HepG2 (cell line): ENCODE data around the gene HECTD3. TPM values are rescaled to one million over a fixed set of nuclear protein-coding genes. Genes with fewer than 3 reads are reported as not detected.

Experiments
- DNMT3B ChIP-seq: conservative IDR thresholded peaks from 2 replicates; pipeline ENCODE4 v1.6.1; 2016; ENCODE audit warnings: missing biosample characterization, control low read depth
- ELF4 ChIP-seq: sonication (generic); formaldehyde crosslinking; IDR thresholded peaks from 2 replicates; pipeline ENCODE4 v1.5.0; 2020; ENCODE audit warnings: missing genetic modification reagents, mild to moderate bottlenecking, moderate library complexity, borderline replicate concordance
- HMGXB4 ChIP-seq, 2 experiments: sonication (generic) in 1 of 2; formaldehyde crosslinking in 1 of 2; IDR thresholded peaks; 2 replicates each; pipeline versions ENCODE4 v1.4.0 to v1.6.1; 2018 to 2020; ENCODE audit warnings: missing genetic modification reagents in 2 of 2, borderline replicate concordance in 1 of 2, low read depth in 1 of 2, mild to moderate bottlenecking in 1 of 2, missing biosample characterization in 1 of 2
- HOXD1 ChIP-seq: sonication (generic); formaldehyde crosslinking; IDR thresholded peaks from 2 replicates; pipeline ENCODE4 v1.5.0; 2020; ENCODE audit warnings: missing genetic modification reagents
- KLF9 ChIP-seq: IDR thresholded peaks from 2 replicates; pipeline ENCODE4 v1.6.1; 2016; ENCODE audit warnings: low read depth
- LCORL ChIP-seq, 2 experiments: fragments of 450-650 bp in 1 of 2; sonication (generic) in 1 of 2; formaldehyde crosslinking in 1 of 2; IDR thresholded peaks; 2 replicates each; pipeline versions ENCODE4 v1.5.0 to v1.6.1; 2017 to 2020; ENCODE audit warnings: antibody characterized with exemption in 1 of 2, missing genetic modification reagents in 1 of 2
- MBNL3 ChIP-seq: fragments of 250-450 bp; sonication (Bioruptor Pico); conservative IDR thresholded peaks from 2 replicates; pipeline ENCODE4 v1.8.0; 2022; ENCODE audit warnings: mild to moderate bottlenecking, inconsistent platforms
- SIX1 ChIP-seq: sonication (generic); formaldehyde crosslinking; IDR thresholded peaks from 2 replicates; pipeline ENCODE4 v1.4.0; 2020; ENCODE audit warnings: missing genetic modification reagents, borderline replicate concordance
- SRSF1 ChIP-seq: fragments of 200-400 bp; formaldehyde crosslinking; optimal IDR thresholded peaks from 2 replicates; pipeline ENCODE3; 2017; ENCODE audit warnings: mild to moderate bottlenecking, low read depth, low read length, moderate library complexity
- TEAD2 ChIP-seq: sonication (generic); formaldehyde crosslinking; IDR thresholded peaks from 2 replicates; pipeline ENCODE4 v1.9.0; 2021; ENCODE audit warnings: missing genetic modification reagents
- U2AF2 ChIP-seq: fragments of 200-400 bp; formaldehyde crosslinking; IDR thresholded peaks from 2 replicates; pipeline ENCODE4 v1.6.1; 2017; ENCODE audit warnings: low read depth, mild to moderate bottlenecking, low read length
- YEATS4 ChIP-seq: sonication (generic); formaldehyde crosslinking; IDR thresholded peaks from 2 replicates; pipeline ENCODE4 v1.4.0; 2020; ENCODE audit warnings: missing genetic modification reagents, borderline replicate concordance
- ZBTB7A ChIP-seq: sonication (generic); formaldehyde crosslinking; IDR thresholded peaks from 2 replicates; pipeline ENCODE4 v1.8.0; 2022; ENCODE audit warnings: mild to moderate bottlenecking, missing genetic modification reagents
- ZNF296 ChIP-seq: sonication (generic); formaldehyde crosslinking; conservative IDR thresholded peaks from 2 replicates; pipeline ENCODE4 v1.5.0; 2020; ENCODE audit warnings: mild to moderate bottlenecking, missing genetic modification reagents
- ZNF34 ChIP-seq: sonication (generic); formaldehyde crosslinking; IDR thresholded peaks from 2 replicates; pipeline ENCODE4 v1.4.0; 2020; ENCODE audit warnings: mild to moderate bottlenecking, missing genetic modification reagents, borderline replicate concordance
- ZNF552 ChIP-seq: sonication (generic); formaldehyde crosslinking; IDR thresholded peaks from 2 replicates; pipeline ENCODE4 v1.9.0; 2022; ENCODE audit warnings: missing genetic modification reagents, mild to moderate bottlenecking, borderline replicate concordance
- ZNF619 ChIP-seq: sonication (generic); formaldehyde crosslinking; IDR thresholded peaks from 2 replicates; pipeline ENCODE4 v1.4.0; 2020; ENCODE audit warnings: mild to moderate bottlenecking, missing genetic modification reagents
- ZNF773 ChIP-seq: sonication (generic); formaldehyde crosslinking; IDR thresholded peaks from 2 replicates; pipeline ENCODE4 v1.4.0; 2020; ENCODE audit warnings: missing genetic modification reagents, borderline replicate concordance
- ZNF792 ChIP-seq: IDR thresholded peaks from 2 replicates; pipeline ENCODE4 v1.6.1; 2016
- ZSCAN21 ChIP-seq: sonication (generic); formaldehyde crosslinking; IDR thresholded peaks from 2 replicates; pipeline ENCODE4 v1.8.0; 2022; ENCODE audit warnings: mild to moderate bottlenecking, missing genetic modification reagents, moderate library complexity, borderline replicate concordance
- ZSCAN31 ChIP-seq: sonication (generic); formaldehyde crosslinking; IDR thresholded peaks from 2 replicates; pipeline ENCODE4 v1.5.0; 2020; ENCODE audit warnings: low read depth, mild to moderate bottlenecking, missing genetic modification reagents
- polyA plus RNA-seq, 8 experiments: library from polyadenylated mRNA; depleted of rRNA in 3 of 8; stranded (reverse) in 7 of 8; unstranded in 1 of 8; fragments of >200 nt; fragmentation: Illumina TruSeq in 4 of 8; extraction: Trizol in 4 of 8; gene quantifications; 2 replicates each; pipeline versions ENCODE4 v1.2.1 to v1.2.3, GENCODE V29; 2011 to 2016; ENCODE audit warnings: low read depth in 4 of 8, missing spikeins in 1 of 8, mixed read lengths in 1 of 8; ENCODE audit not compliant: insufficient read depth in 1 of 8
- total RNA-seq, 5 experiments: library from RNA; depleted of rRNA; stranded (reverse); fragments of >200 nt; fragmentation: Illumina TruSeq; extraction: Trizol; gene quantifications; 2 replicates each; pipeline ENCODE4 v1.2.3, GENCODE V29; 2016; ENCODE audit warnings: low read depth in 1 of 5
- TF ChIP-seq, protein P1 (sequence below): sonication (generic); formaldehyde crosslinking; IDR thresholded peaks from 2 replicates; pipeline ENCODE4 v1.4.0; 2020; ENCODE audit warnings: low read depth, mild to moderate bottlenecking, missing genetic modification reagents
- TF ChIP-seq, protein P2 (sequence below): sonication (generic); formaldehyde crosslinking; IDR thresholded peaks from 2 replicates; pipeline ENCODE4 v1.4.0; 2020; ENCODE audit warnings: low read depth, missing genetic modification reagents

The HECTD3 gene
- total and polyA plus RNA-seq, 2 of the 13 experiments (the other 11 are each of a cell fraction or from before 2014, with no cell fraction given), result 18.6 to 24.5 TPM

DNA sequence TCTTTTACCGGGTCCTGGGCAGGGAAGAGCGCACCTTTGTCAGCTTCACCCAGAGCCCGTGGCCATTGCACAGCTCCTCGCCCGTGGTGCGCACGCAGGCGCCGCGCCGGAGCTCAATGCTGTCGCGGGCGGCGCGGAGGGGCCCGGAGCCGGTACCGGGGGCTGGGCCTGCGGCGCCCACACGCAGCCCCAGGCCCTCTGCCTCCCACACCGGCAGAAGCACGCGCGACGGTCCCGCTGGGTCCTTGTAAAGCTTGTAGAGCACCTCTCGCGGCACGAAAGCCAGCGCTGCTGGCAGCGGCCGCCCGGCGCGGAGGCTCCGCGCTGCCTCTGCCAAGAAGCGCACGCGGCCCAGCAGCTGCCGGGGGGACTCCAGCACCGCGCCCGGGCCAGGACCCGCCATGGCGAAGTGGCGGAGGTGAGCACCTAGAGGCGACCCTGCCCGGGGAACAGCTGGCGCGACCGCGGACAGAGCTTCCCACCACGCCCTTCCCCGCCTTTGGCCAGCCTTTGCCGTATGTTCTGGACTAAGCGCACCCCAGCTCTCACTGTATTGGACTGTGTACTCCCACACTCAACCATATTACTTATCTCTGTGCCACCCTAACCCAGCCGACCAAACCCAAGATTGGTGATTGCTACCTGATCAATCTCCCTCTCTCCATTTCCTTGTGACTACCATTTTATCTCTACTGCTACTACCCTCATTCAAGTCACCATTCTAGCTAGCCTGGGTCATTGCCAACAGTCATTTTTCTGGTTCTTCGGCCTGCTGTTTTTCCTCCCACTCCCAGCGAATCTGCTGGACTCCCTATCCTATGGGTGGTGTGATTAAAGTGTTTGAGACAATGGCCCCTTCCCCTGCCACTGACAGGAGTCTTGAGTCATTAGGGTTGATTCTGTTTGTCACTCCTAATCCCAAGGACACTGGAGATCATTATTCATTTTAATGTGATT, at the start of gene HECTD3 (continued):
- TF ChIP-seq ZSCAN21, result peak; percentile 7; the same call in 1 of the 2 replicates
- TF ChIP-seq LCORL (IDR thresholded peaks at IDR 0.05), result no peak
- no peak for TF ChIP-seq LCORL (CRISPR knock-in tag; IDR thresholded peaks at IDR 0.05)
- no peak for TF ChIP-seq ZNF552
- TF ChIP-seq ZSCAN31 (CRISPR knock-in tag), result 0 out of 2 replicates have a peak, but pooled peaks have one; percentile 39
- TF ChIP-seq ZNF773 (CRISPR knock-in tag), result no peak
- TF ChIP-seq U2AF2, result no peak
- TF ChIP-seq TEAD2 (CRISPR knock-in tag), result no peak
- TF ChIP-seq YEATS4 (CRISPR knock-in tag), result no peak; the same call in 1 of the 2 replicates
- TF ChIP-seq SRSF1, result no peak
- 0 out of 2 replicates have a peak, but pooled peaks have one; percentile 28 for TF ChIP-seq ZNF34
- no peak for TF ChIP-seq MBNL3 (CRISPR knock-in tag)
- TF ChIP-seq, protein P1, sequence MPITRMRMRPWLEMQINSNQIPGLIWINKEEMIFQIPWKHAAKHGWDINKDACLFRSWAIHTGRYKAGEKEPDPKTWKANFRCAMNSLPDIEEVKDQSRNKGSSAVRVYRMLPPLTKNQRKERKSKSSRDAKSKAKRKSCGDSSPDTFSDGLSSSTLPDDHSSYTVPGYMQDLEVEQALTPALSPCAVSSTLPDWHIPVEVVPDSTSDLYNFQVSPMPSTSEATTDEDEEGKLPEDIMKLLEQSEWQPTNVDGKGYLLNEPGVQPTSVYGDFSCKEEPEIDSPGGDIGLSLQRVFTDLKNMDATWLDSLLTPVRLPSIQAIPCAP, result no peak
- TF ChIP-seq SIX1 (CRISPR knock-in tag), result no peak
- no peak for TF ChIP-seq ZNF619 (CRISPR knock-in tag)
- 0 out of 2 replicates have a peak, but pooled peaks have one; percentile 22 for TF ChIP-seq ELF4
- no peak for TF ChIP-seq KLF9
- TF ChIP-seq DNMT3B (CRISPR knock-in tag), result no peak
- TF ChIP-seq ZBTB7A (CRISPR knock-in tag), result 0 out of 2 replicates have a peak, but pooled peaks have one; percentile 20
- TF ChIP-seq ZNF792 (CRISPR knock-in tag), result no peak; the same call in 1 of the 2 replicates
- TF ChIP-seq HOXD1 (CRISPR knock-in tag), result 0 out of 2 replicates have a peak, but pooled peaks have one; percentile 40
- TF ChIP-seq, protein P2, sequence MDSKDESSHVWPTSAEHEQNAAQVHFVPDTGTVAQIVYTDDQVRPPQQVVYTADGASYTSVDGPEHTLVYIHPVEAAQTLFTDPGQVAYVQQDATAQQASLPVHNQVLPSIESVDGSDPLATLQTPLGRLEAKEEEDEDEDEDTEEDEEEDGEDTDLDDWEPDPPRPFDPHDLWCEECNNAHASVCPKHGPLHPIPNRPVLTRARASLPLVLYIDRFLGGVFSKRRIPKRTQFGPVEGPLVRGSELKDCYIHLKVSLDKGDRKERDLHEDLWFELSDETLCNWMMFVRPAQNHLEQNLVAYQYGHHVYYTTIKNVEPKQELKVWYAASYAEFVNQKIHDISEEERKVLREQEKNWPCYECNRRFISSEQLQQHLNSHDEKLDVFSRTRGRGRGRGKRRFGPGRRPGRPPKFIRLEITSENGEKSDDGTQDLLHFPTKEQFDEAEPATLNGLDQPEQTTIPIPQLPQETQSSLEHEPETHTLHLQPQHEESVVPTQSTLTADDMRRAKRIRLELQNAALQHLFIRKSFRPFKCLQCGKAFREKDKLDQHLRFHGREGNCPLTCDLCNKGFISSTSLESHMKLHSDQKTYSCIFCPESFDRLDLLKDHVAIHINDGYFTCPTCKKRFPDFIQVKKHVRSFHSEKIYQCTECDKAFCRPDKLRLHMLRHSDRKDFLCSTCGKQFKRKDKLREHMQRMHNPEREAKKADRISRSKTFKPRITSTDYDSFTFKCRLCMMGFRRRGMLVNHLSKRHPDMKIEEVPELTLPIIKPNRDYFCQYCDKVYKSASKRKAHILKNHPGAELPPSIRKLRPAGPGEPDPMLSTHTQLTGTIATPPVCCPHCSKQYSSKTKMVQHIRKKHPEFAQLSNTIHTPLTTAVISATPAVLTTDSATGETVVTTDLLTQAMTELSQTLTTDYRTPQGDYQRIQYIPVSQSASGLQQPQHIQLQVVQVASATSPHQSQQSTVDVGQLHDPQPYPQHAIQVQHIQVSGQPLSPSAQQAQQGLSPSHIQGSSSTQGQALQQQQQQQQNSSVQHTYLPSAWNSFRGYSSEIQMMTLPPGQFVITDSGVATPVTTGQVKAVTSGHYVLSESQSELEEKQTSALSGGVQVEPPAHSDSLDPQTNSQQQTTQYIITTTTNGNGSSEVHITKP (CRISPR knock-in tag), result no peak
- no peak for TF ChIP-seq ZNF296
- TF ChIP-seq HMGXB4 (CRISPR knock-in tag; IDR thresholded peaks at IDR 0.05; ENCODE audit: borderline replicate concordance in 1 of 2, low read depth in 1 of 2), result peak in 1 of 2 experiments; percentile 72; a peak in 2 of 4 replicates
